RKO (cell line): ENCODE data around the gene RIF1.
A peak's percentile ranks its signal among the peaks of the same experiment; 100 is the strongest.
"Not testable (repeated sequence)": the region's sequence is repeated elsewhere in the genome, so short reads cannot be mapped to it uniquely, and the experiment has no call there.

Experiments used
- DNase-seq: peaks from one replicate; pipeline ENCODE4 v3.0.0-alpha.2; 2016; ENCODE audit warnings: low spot score

RIF1 gene

GRCh38 chr2:151409601-151410484 lies at the start of gene RIF1:
Gene RIF1, plus strand, starts transcription at chr2:151409902. Its CDS starts 522 bp downstream, at chr2:151410424.
- peak; percentile 97 for DNase-seq

- peak; percentile 15 for DNase-seq
These were observed 47.9 kb upstream of the RIF1 start for GRCh38 chr2:151361674-151362370.

- no peak for DNase-seq
These were observed 46.0 kb upstream of the RIF1 start for GRCh38 chr2:151363709-151364108.

GRCh38 chr2:151367571-151367970 lies 42.1 kb upstream of the RIF1 start:
- DNase-seq: no peak

GRCh38 chr2:151374436-151374835 lies 35.3 kb upstream of the RIF1 start:
- peak; percentile 87 for DNase-seq

- DNase-seq: no peak
These were observed 30.5 kb upstream of the RIF1 start for GRCh38 chr2:151379169-151379568.

- no peak for DNase-seq
These were observed 29.0 kb upstream of the RIF1 start for GRCh38 chr2:151380580-151381235.

GRCh38 chr2:151381266-151381665 lies 28.4 kb upstream of the RIF1 start:
- DNase-seq: no peak

- no peak for DNase-seq
These were observed 21.7 kb upstream of the RIF1 start for GRCh38 chr2:151388011-151388410.

- no peak for DNase-seq
These were observed 18.3 kb upstream of the RIF1 start for GRCh38 chr2:151391436-151391835.

GRCh38 chr2:151394509-151394908 lies 15.2 kb upstream of the RIF1 start:
- DNase-seq: no peak

GRCh38 chr2:151395509-151396374 lies 14.0 kb upstream of the RIF1 start:
- no peak for DNase-seq

GRCh38 chr2:151399981-151400380 lies 9.7 kb upstream of the RIF1 start:
- no peak for DNase-seq

- no peak for DNase-seq
These were observed 8.6 kb upstream of the RIF1 start for GRCh38 chr2:151401149-151401548.

- no peak for DNase-seq
These were observed 5.8 kb upstream of the RIF1 start for GRCh38 chr2:151403914-151404313.

GRCh38 chr2:151405376-151405775 lies 4.3 kb upstream of the RIF1 start:
- no peak for DNase-seq

GRCh38 chr2:151407281-151407680 lies 2.4 kb upstream of the RIF1 start:
- DNase-seq: no peak

GRCh38 chr2:151408788-151409600 lies 708 bp upstream of the RIF1 start:
- DNase-seq: no peak

GRCh38 chr2:151410485-151410834 lies 758 bp downstream of the RIF1 start:
- peak; percentile 55 for DNase-seq

GRCh38 chr2:151417650-151418049 lies 7.9 kb downstream of the RIF1 start:
- DNase-seq: no peak

- not testable (repeated sequence) for DNase-seq
These were observed 12.0 kb downstream of the RIF1 start for GRCh38 chr2:151421681-151422080.
